Coronary artery (tissue), 2 donors: ENCODE measurements around the gene DNAJC7.

Experiments used
- DNase-seq: peaks from one replicate; pipeline ENCODE4 v3.0.0-alpha.2; 2017; ENCODE audit warnings: low spot score
- H3K27ac ChIP-seq, 2 donors: fragments of 200-600 bp; sonication (generic); one replicate each; pipeline ENCODE4 v1.5.1; 2016 to 2019
- H3K4me3 ChIP-seq: fragments of 200-600 bp; sonication (generic); 2 replicates; pipeline ENCODE4 v1.5.1; 2016; ENCODE audit warnings: mild to moderate bottlenecking, moderate library complexity
- CTCF ChIP-seq: fragments of 200-600 bp; sonication (generic); IDR thresholded peaks from one replicate; pipeline ENCODE4 v1.5.1; 2019; ENCODE audit warnings: antibody characterized with exemption

Gene DNAJC7

GRCh38 chr17:42058063-42058462, 40.8 kb upstream of the DNAJC7 start:
- no peak for DNase-seq
- Histone ChIP-seq H3K4me3 (no peak overlapping the region), H3K27ac (no peak overlapping the region)
- no peak for TF ChIP-seq CTCF

GRCh38 chr17:42056635-42057034, 39.4 kb upstream of the DNAJC7 start:
- no peak for TF ChIP-seq CTCF

GRCh38 chr17:42055496-42055895, 38.3 kb upstream of the DNAJC7 start:
- no peak for DNase-seq
- TF ChIP-seq CTCF, result no peak
- H3K4me3 ChIP-seq, result no peak overlapping the region
- no peak overlapping the region for H3K27ac ChIP-seq

More at GRCh38 chr17:42056635-42057034, 39.4 kb upstream of the DNAJC7 start:
- Histone ChIP-seq H3K27ac (no peak overlapping the region), H3K4me3 (no peak overlapping the region)
- no peak for DNase-seq

GRCh38 chr17:42055027-42055426, 37.8 kb upstream of the DNAJC7 start:
- no peak for DNase-seq
- Histone ChIP-seq H3K27ac (no peak overlapping the region), H3K4me3 (no peak overlapping the region)
- TF ChIP-seq CTCF, result no peak

- no peak for TF ChIP-seq CTCF
- no peak overlapping the region for H3K27ac ChIP-seq
- no peak overlapping the region for H3K4me3 ChIP-seq
- no peak for DNase-seq
Observed at GRCh38 chr17:42053731-42054500, 36.7 kb upstream of the DNAJC7 start.

GRCh38 chr17:42052346-42052877, 35.2 kb upstream of the DNAJC7 start:
- DNase-seq, result no peak
- TF ChIP-seq CTCF, result no peak

GRCh38 chr17:42051645-42052044, 34.4 kb upstream of the DNAJC7 start:
- TF ChIP-seq CTCF, result no peak
- Histone ChIP-seq H3K4me3 (no peak overlapping the region), H3K27ac (no peak overlapping the region)
- DNase-seq, result no peak

More at GRCh38 chr17:42052346-42052877, 35.2 kb upstream of the DNAJC7 start:
- no peak overlapping the region for H3K27ac ChIP-seq
- H3K4me3 ChIP-seq, result no peak overlapping the region
